CD1c-positive myeloid dendritic cell (primary cell): ENCODE measurements around the gene CACNA1I.

Experiments used
- DNase-seq: peaks from one replicate; pipeline ENCODE4 v3.0.0-alpha.2; 2016; ENCODE audit errors: extremely low spot score

Gene CACNA1I

DNA sequence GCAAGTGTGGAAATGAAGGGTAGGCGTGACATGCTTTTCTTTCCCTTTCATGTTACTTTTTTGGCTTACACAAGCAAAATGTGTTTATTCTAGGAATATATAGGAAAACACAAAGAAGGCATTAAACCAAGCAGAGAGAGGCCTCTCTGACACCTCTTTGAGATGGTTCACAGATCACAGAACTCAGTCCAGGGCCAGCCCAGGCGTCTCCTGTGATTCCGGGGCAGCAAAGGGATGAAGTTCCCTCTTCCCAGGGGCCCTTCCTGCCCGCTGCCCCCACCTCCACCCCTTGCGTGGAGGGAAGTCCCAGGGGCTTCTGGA, 78.0 kb downstream of the CACNA1I start:
- no peak for DNase-seq

DNA sequence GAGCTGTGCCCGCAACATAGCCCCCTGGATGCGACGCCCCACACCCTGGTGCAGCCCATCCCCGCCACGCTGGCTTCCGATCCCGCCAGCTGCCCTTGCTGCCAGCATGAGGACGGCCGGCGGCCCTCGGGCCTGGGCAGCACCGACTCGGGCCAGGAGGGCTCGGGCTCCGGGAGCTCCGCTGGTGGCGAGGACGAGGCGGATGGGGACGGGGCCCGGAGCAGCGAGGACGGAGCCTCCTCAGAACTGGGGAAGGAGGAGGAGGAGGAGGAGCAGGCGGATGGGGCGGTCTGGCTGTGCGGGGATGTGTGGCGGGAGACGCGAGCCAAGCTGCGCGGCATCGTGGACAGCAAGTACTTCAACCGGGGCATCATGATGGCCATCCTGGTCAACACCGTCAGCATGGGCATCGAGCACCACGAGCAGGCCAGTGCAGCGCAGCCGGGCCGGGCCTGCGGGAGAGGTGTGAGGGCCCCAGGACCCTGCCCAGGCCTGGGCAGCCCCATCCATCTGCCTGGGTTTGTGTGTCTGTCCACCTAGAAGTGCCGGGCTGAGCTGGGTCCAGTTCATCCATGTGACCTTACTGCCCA, 79.0 kb downstream of the CACNA1I start:
- DNase-seq: no peak

DNA sequence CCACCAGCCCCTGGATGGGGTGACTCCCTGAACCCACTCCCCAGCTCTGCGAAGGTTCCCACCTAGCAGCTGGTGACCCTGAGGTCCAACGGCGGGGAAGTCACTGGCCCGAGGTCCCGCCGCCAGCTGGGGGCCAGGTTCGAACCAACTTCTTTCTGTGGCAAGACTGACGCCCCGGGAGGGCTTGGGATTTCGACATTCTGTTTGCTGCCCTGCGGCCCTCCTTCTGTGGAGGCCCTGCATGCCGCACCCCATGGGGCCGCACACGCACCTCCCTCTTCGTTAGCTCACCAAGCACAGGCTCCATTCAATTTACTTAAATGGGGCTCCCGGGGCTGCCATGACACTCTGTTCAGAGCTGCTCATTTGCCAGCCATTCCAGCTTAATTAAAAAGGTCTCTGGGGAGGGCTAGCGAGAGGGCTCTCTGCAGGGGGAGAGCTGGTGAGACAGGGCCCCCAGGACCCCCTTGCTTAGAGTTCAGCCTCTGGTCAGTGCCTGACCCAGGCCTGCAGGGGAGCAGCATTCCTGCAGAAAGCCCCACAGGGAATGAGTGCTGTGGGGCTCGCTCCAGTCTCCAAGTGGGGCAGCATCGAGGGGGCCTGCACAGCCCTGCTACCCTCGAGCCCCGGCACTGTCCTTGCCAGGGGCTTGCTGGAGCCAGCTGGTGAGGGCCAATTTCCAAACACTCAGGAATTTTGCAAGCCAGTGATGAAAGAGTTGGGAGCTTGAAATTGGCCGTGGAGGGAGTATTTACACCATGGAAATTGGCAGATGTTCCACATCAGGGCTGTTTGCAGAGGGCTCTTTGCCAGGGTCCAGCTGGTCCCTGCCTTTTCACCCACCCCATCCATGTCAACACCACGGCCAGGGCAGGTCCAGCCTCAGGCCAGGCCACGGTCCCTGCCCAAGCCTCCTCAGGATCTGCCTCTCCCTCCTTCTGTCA, 80.8 kb downstream of the CACNA1I start:
- no peak for DNase-seq

DNA sequence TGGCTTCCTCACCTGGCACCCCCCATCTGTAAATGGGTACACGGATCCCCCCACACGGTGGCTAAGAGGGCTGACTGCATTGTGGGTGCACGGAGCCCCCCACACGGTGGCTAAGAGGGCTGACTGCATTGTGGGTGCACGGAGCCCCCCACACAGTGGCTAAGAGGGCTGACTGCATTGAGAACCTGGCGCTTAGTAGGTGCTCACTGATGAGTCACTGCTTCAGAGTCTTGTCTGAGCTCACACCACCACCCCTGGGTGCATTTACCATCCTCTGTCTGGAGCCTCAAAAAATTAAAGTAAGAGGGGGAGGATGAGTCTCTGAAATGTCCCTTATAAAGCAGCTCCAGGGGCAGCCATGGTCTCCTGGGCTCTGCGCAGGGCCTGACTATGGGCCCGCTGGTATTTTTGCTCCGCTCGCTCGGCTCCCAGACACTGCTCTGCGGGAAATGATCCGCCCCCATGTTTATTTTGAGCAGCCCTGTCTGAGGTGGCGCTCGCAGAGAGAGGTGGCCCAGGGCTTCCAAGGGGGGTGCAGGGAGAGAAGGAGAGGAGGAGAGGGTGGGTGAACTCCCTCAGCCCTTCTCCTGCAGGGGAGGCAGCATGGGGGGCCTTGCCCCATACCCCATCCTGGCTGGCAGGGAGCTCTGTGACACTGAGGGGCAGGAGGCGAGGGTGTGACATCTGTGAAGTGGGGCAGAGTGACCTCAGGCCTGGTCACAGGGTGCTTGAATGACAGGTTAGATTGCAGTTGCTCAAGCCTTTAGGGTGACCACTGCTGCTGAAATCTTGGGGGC, 82.6 kb downstream of the CACNA1I start:
- DNase-seq: no peak

DNA sequence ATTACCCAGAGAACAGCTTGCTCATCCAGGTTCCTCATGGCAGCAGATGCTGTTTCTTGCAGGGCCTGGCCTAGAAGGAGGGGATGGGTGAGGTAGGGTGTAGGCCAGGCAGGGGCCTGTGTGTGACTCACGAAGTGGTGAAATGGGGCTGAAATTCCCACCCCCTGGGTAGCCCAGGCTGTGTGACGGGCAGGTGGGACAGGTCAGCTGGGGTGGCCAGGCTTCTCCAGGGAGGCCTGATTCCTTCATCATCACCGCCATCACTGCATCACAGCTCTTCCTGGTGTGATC, 83.2 kb downstream of the CACNA1I start:
- DNase-seq: no peak

DNA sequence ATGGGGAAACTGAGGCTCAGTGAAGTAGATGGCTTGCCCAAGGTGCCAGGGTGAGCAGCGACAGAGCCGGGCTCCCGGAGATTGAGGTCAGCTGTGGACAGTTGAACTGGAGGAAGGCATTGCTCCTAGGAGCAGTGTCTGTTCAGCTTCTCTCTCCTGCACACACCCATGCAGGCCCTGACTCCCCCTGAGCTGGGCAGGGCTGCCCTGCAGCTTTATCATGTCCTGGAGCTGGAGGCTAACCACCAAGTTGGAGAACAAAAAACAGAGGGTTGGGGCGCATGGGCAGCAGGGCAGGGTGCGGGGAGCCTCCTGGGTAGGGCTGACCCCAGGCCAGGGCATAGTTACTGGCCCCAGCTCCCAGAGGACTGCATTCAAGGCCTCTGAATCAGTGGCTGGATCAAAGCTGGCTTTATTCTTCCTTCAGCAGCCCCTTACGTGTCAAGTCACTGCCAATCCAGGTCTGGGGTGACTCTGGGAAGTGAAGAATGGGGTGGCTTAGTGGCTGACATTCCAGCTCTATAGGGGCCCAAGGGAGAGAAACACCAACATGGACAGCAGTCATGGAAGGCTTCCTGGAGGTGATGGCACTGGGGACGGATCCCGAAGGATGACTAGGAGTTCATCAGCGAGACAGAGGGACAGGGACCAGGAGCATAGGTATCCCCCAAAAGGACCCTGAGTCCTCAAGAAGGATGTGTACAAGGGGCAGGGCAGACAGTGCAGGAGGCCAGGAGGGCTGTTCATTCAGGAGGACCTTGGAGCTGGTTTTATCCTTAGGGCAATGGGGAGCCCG, 83.8 kb downstream of the CACNA1I start:
- no peak for DNase-seq

DNA sequence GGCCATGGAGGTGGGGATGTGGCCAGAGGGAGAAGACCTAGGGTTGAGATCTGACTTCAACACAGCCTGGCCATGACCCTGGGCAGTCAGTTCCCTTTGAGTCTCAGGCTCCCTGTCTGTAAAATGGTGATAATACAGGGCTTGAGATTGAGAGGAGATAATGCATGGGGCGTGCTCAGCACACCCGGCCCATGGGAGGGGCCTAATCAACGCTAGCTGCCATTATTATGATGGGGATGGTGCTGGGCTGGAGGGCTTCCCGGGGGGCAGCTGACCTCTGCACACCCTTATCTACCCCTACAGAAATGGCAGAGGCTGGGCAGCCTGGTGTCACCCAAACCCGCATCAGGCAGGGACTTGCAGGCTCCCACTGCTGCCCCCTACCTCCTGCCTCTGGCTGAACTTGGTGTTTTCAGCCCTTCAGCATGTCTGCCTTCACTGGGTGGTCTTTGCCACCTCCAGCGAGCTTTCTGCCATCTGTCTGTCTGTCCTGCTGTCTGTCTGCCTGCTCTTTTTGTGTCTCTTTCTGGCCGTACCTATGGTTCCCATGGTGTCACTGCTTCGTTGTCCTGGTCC, 84.5 kb downstream of the CACNA1I start:
- no peak for DNase-seq

DNA sequence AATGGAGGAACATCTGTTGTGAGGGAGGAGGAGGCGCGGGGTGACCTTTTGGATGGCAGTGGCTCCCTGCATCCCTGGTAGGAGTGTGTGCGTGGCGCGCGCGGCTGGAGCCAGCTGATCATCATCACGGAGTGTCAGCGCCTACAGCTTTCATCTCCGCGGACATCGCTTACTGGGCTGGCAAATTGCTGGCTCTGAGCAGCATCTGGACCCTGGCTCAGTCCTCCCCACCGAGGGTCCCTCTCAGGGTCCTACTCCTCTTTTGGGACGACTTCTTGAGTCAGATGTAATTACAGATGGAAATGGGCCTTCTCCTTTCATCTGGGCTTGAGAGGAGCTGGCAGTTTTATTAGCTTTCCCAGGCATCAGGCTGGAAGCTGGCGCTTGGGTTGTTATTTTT, 85.3 kb downstream of the CACNA1I start:
- DNase-seq: no peak

DNA sequence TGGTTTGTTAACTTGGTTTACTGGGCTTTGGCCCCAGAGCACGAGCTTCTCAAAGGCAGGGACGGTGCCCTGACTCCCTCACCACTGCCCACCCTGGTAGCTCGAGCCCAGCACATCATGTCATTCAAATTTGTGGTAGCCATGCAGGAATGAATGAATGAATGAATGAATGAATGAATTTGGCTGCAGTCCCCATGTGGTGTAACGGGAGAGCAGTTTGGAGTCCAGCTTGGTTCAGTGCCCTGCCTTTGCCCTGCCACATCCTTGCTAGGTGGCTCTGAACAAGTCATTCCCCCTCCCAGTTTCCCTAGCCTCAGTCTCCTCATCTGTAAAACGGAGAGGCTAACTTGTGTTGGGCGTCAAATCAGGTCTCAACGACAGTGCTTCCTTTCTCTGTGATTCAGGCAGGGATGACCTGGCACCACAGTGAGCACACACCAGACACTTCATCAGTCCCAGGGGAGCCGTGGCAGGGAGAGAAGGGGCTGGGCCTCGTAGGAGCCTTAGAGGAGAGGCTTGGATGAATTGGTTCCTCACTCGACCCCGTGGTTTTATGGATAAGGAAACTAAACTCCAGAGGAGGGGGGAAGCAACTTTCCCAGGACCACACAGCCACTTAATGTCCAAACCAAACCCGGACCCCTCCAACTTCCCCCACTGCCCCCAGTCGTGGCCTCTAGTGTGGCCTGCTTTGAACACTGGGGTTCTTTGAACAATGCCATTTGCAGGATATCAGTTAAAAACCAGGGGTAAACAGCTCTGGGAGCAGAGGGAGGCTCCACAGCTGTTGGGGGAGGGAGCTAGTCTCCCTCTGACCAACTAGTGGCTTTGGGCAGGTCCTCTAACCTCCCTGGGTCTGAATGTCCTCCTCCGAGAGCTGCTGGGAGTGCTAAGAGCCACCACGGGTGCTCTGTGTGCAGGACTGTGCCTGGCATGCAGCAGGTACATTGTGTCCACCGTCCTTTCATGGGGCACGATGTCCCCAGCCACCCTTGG, 86.2 kb downstream of the CACNA1I start:
- DNase-seq: no peak

DNA sequence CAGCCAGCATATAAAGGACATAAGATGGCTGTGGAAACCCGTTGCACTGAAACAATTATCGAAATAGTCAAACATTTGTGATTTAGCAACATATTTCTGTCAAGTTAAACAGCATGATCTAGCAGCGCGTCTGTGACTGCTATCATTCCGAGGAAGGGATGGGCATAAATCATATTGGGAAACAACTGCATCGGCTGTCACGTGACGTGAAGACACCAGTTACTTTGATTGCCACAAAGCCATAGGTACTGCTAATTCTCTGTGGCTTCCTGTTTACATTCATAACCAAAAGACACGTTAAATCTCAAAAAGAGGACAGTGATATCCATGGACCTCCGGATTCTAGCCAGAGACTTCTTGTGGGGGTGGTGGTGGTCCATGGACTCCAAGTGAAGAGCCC, 87.8 kb downstream of the CACNA1I start:
- peak; percentile 17 for DNase-seq

DNA sequence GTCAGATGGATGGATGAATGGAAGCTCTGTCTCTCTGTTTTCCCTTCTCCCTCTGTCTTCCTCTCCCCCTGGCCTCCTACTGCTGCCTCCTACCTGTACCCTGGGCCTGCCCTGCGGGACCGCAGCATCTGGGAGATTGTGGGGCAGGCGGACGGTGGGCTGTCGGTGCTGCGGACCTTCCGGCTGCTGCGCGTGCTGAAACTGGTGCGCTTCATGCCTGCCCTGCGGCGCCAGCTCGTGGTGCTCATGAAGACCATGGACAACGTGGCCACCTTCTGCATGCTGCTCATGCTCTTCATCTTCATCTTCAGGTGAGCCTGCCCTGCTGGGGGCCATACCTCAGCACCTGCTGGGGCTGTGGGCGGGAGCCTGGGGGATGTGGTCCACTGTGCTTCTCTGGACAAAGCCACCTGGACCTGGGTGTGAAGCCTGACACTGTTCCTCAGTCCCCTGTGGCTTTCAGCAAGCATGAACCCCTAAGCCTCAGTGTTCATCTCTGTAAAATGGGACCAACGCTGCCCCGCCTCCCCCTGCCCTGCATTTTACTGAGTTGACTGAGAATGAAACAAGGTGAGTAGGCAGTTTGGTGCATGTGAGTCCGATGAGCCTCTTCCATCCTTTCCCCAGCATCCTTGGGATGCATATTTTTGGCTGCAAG, 88.4 kb downstream of the CACNA1I start:
- no peak for DNase-seq

DNA sequence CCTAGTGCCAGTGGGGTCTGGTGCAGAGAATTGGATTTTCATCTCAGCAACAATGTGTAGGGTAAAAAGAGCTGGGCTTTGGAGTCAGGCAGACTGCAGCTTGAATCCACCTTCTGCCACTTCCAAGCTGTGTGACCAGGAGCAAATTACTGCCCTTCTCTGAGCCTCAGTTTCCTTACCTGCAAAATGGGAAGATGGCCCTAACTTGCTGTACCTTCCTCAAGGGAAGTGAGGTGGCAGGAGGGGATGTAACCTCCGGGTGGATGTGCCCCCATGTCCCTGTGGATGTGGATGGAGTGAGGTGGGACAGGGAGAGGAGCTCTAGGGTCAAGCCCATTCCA, 90.9 kb downstream of the CACNA1I start:
- no peak for DNase-seq

DNA sequence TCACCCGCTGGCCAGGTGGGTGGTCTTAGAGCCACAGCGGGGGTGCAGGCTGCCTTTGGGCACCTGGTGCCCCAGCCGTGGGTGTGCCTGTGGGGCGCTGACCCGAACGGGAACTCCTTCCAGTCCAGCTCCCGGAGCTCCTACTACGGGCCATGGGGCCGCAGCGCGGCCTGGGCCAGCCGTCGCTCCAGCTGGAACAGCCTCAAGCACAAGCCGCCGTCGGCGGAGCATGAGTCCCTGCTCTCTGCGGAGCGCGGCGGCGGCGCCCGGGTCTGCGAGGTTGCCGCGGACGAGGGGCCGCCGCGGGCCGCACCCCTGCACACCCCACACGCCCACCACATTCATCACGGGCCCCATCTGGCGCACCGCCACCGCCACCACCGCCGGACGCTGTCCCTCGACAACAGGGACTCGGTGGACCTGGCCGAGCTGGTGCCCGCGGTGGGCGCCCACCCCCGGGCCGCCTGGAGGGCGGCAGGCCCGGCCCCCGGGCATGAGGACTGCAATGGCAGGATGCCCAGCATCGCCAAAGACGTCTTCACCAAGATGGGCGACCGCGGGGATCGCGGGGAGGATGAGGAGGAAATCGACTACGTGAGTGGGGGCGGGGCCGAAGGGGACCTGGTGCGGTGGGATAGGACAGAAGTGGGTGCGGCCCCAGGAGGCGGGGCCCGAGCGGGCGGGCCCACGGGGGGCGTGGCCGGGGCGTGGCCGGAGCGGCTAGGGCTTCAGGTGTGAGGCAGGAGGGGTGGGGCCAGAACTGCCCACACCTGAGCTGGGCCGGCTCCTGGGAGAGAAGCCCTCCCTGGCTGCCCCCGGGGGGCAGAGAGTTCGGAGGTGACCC, 91.5 kb downstream of the CACNA1I start:
- peak; percentile 38 for DNase-seq

DNA sequence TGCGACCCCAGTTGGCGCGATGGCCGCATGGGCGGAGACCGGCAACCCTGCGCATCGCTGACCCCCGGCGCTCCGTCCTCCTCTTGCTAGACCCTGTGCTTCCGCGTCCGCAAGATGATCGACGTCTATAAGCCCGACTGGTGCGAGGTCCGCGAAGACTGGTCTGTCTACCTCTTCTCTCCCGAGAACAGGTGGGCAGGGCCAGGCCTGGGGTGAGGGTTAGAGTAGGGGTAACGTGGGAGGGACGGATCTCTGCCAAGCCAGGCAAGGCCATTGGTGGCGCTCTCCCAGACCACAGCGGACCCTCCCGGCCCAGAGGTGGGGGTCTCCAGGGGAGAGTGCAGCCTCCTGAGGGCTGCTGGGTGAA, 92.1 kb downstream of the CACNA1I start:
- no peak for DNase-seq

DNA sequence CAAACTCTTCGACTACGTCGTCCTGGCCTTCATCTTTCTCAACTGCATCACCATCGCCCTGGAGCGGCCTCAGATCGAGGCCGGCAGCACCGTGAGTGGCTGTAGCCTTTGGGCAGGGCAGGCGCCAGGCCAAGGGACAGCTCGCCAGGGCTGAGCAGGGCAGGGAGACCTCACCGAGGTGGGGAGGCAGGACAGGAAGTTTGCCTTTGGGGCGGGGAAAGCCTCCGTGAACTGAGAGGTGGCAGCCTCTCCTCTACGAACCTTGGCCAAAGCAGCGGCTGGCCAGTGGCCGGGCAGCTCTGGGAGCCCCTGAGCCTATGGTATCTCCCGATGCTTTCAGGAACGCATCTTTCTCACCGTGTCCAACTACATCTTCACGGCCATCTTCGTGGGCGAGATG, 93.2 kb downstream of the CACNA1I start:
- no peak for DNase-seq

DNA sequence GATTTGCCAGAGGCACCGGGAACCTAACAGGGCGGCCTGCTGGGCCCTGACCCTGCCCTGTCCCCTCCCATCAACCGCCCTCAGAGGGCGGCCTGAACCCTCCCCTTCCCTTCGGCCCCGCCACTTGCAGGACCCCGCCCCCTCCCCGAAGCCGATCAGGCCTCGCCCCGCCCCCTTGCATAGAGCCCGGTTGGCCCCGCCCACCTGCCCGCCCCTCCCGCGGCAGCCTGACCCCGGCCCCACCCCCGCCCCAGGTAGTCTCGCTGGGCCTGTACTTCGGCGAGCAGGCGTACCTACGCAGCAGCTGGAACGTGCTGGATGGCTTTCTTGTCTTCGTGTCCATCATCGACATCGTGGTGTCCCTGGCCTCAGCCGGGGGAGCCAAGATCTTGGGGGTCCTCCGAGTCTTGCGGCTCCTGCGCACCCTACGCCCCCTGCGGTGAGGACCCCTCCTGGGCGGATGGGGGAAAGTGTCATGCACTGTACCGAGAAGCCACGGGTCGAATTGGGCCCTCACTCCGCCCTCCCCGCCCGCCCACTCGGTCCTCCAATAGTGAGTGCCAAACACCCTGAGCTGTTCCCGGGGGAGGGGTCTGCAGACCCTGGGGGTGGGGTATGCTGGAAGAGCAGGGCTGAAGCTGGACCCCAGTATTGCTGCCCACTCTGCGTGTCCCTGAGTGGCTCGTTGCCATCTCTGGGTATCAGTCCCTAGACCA, 94.1 kb downstream of the CACNA1I start:
- DNase-seq: no peak

DNA sequence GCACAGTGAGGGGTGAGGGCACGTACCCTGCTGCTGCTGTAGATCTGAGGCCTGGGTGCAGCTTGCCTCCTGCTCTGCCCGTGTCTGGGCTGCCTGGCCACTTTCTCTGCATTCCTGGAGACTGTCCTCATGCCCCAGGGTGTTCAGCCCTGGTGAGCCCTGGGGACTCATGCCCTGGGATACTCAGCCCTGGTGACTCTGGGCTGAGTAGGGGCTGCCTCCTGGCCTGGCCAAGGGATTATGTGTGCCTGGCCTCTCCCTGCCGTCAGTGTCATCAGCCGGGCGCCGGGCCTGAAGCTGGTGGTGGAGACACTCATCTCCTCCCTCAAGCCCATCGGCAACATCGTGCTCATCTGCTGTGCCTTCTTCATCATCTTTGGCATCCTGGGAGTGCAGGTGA, 94.7 kb downstream of the CACNA1I start:
- DNase-seq: no peak

DNA sequence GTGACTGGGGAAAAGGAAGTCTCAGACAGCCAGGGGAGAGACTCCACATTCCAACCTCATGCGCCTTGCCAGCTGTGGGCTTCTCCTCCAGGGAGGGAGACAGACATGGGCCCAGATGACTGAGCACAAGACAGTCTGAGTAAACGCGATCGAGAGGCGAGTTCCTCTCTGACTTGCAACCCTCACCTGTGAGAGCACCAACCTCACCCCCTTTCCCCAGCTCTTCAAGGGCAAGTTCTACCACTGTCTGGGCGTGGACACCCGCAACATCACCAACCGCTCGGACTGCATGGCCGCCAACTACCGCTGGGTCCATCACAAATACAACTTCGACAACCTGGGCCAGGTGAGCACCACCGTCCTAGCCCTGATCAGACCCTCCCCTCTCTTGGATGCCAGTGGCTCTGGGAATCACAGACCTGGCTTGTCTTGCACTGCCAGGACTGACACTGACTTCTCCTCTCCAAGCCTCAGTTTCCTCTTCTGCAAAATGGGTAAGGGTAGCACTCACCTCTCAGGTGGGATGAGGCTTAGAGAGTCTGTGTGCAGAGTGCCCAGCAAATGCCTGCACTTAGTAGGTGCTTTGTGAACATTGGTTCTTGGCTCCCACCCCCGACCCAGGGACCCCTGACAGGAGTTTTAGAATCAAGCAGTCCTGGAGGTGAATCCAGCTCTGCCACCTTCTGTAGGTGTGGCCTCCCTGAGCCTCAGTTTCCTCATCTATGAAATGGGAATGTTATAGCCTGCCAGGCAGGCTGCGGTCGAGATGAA, 95.3 kb downstream of the CACNA1I start:
- DNase-seq: no peak
